Epithelial cell of alveolus of lung (primary cell): ENCODE data around the gene MLC1. TPM values are rescaled to one million over a fixed set of nuclear protein-coding genes. Genes with fewer than 3 reads are reported as not detected.

Experiments
- total RNA-seq: library from RNA; depleted of rRNA; stranded (reverse); fragments of >200 nt; gene quantifications from 2 replicates; pipeline ENCODE4 v1.2.1, GENCODE V29; 2015

Gene MLC1
- 0.08 TPM in 1 of 2 replicates, not detected in the other for total RNA-seq

GRCh38 chr22:50085211-50085972, at the start of gene MLC1:
MLC1 (minus strand) TSS chr22:50085426; CDS start chr22:50084902, 524 bp downstream.

GRCh38 chr22:50089682-50090411, 4.6 kb upstream of the MLC1 start, which contains the start of gene MOV10L1:
MOV10L1 (plus strand) TSS chr22:50090006; CDS start chr22:50090089, 83 bp downstream.

GRCh38 chr22:50058061-50058905, 26.9 kb downstream of the MLC1 start, which contains the start of gene TTLL8:
TTLL8 (minus strand) TSS chr22:50058298.

GRCh38 chr22:50012211-50013181, 72.7 kb downstream of the MLC1 start, which contains the start of gene IL17REL:
IL17REL (minus strand) TSS chr22:50012765; CDS start chr22:50012646, 119 bp downstream.

Other genes starting within 250 kb of the MLC1 start
- gene ZBED4, start 231.6 kb downstream of the MLC1 start, total RNA-seq = 11.7 and 14.4 TPM in 2 replicates
- 31.3 and 35.4 TPM in 2 replicates for gene ALG12, start 167.0 kb downstream of the MLC1 start, total RNA-seq
- 47.1 and 88.0 TPM in 2 replicates for gene CRELD2, start 166.8 kb downstream of the MLC1 start, total RNA-seq
- 45.0 and 64.2 TPM in 2 replicates for gene PIM3, start 124.7 kb downstream of the MLC1 start, total RNA-seq
- not detected in 2 replicates for gene IL17REL, start 72.7 kb downstream of the MLC1 start, total RNA-seq
- not detected in 2 replicates for gene TTLL8, start 27.1 kb downstream of the MLC1 start, total RNA-seq
- 0.91 and 3.0 TPM in 2 replicates for gene MOV10L1, start 4.6 kb upstream of the MLC1 start, total RNA-seq
- 0.65 and 1.8 TPM in 2 replicates for gene PANX2, start 85.3 kb upstream of the MLC1 start, total RNA-seq
- gene TRABD, start 100.5 kb upstream of the MLC1 start, total RNA-seq = 34.1 and 35.3 TPM in 2 replicates
- gene SELENOO, start 115.6 kb upstream of the MLC1 start, total RNA-seq = 27.9 and 28.1 TPM in 2 replicates
- gene TUBGCP6, start 159.6 kb upstream of the MLC1 start, total RNA-seq = 19.8 and 26.9 TPM in 2 replicates
- gene HDAC10, start 165.8 kb upstream of the MLC1 start, total RNA-seq = 15.4 and 43.7 TPM in 2 replicates
- gene MAPK12, start 176.3 kb upstream of the MLC1 start, total RNA-seq = 27.3 and 28.2 TPM in 2 replicates
- 1.4 and 8.0 TPM in 2 replicates for gene MAPK11, start 185.0 kb upstream of the MLC1 start, total RNA-seq
- 98.1 and 136 TPM in 2 replicates for gene PLXNB2, start 222.2 kb upstream of the MLC1 start, total RNA-seq
- 2.2 and 2.4 TPM in 2 replicates for gene DENND6B, start 241.6 kb upstream of the MLC1 start, total RNA-seq